Pons (tissue), 1 donor: ENCODE results near the gene MTMR3.
"Not testable (repeated sequence)": the region's sequence is repeated elsewhere in the genome, so short reads cannot be mapped to it uniquely, and the experiment has no call there.

ENCODE experiments used
- DNase-seq: peaks from one replicate; pipeline ENCODE4 v3.0.0-alpha.2; 2016; ENCODE audit warnings: low spot score

Gene MTMR3

DNA sequence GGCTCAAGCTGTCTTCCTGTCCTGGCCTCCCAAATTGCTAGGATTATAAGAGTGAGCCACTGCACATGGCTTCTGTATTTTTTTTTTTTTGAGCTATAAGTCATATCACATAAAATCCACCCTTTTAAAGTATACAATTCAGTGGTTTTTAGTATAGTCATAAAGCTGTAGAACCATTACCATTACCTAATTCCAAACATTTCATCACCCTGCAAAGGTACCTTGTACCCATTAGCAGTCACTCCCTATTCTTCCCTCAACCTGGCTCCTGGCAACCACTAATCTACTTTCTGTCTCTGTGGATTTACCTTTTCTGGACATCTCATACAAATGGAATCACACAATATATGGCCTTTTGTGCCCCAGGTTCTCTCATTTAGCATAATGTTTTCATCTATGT is 84.5 kb downstream of the MTMR3 start:
- no peak for DNase-seq

DNA sequence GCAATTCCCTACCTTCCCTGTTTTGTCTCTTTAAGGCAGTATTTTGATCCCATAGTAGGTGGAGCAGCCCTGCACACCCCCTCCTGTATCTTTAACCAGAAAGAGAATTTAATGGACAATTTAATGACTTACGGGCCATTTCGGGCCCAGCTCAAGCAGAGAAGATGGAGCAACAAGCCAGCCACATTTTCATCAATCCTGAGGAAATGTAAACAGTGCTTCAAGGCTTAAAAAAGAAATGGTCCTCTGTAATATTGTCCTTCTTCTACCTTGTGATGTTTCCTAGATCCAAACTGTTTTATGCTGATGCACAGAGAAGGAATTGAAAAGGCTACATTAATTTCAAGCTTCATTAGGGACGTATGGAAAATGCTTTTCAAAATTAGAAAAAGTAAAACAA is 88.6 kb downstream of the MTMR3 start:
- no peak for DNase-seq

DNA sequence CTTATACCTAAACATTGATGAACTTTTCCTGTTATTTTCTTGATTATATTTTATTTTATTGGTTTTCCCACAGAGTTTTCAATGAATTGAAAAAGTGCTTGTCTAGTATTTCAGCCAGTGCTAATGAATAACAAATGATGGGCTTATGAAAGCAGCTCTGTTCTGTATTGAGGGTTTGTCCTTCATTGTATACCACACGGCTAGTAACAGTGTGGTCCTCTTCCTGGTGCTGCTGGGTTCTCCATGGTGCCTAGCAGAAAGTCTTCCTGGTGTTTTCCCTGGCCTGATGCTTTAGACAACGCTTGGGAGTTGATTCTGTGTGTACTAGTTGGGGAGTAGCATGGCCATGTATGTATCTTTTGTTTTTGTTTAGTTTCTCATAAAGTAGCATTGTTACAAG is 89.1 kb downstream of the MTMR3 start:
- peak; percentile 85 for DNase-seq

DNA sequence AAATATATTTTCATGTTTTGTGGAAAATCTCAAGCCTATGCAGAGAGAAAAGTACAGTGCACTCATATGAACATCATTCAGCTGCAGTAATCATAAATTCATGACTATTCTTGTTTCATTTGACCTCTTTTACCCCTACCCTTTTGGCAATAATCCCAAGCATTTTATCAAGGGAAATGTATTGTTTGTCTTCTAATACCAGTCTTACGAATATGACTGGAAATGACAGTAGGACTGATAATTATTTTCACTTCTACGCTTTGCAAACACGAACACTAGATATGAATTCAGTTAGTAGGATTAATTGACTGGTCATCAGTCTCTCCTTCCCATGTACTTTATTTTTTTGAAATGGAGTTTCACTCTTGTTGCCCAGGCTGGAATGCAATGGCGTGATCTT is 90.3 kb downstream of the MTMR3 start:
- DNase-seq: no peak

DNA sequence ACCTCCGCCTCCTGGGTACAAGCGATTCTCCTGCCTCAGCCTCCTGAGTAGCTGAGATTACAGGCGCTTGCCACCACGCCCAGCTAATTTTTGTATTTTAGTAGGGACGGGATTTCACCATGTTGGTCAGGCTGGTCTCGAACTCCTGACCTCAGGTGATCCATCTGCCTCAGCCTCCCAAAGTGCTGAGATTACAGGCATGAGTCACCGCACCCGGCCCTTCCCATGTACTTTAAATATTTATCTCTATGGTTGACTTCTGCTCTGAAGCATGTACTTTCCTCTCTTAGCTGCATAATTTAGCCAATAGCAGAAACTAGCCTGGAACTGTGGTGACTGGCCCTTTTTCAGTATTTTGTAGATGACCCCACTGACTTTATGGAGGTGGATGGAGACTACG is 90.7 kb downstream of the MTMR3 start:
- not testable (repeated sequence) for DNase-seq

DNA sequence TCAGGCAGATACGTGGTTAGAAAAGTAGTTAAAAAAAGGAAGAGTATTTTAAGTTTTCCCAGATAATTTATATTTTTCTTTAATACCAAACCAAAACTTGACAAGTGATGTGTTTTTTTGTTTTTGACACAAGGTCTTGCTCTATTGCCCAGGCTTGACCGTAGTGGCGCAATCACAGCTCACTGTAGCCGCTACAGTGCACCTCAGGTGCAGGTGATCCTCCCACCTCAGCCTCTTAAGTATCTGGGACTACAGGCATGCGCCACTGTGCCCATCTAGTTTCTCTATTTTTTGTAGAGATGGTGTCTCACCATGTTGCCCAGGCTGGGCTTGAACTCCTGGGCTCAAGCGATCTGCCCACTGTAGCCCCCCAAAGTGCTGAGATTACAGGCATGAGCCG is 92.5 kb downstream of the MTMR3 start:
- no peak for DNase-seq

DNA sequence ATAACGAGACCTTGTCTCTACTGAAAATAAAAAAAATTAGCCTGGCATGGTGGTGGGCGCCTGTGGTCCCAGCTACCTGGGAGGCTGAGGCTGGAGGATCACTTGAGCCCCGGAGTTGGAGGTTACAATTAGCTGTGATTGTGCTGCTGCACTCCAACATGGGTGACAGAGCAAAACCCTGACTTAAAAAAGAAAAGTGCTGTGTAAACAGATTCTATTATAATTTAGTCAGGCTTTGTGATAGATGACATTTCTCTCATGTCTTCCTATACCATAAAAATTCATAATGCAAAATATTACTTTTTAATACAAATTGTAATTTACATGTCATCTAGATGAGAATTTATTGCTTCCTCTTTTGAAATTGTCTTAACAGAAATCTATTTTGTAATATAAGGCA is 94.1 kb downstream of the MTMR3 start:
- DNase-seq: no peak

DNA sequence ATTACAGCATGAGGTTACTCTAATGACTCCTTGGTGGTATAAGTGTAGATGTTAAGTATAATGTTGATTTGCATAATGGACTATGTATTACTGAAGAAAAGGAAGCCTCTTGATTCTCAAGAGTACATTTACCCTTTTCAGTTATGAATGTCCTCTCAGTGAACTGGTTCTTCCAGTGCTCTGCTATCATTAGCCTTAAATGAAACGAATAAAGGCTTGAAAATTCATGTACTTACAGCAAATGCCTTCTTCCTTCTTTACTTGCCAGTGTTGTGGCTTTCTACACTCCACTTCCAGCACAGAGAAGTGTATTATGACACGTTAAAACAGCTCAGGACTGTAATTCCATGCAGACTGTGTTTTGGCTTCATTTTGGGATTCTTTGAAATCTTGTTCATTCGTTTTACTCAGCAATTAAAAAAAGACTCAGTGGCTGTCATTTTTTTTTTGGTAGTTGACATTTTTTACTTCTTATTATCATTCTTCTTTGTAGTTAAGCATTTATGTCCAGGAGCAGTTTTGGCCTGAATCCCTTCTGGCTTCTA is 96.9 kb downstream of the MTMR3 start:
- DNase-seq: no peak

DNA sequence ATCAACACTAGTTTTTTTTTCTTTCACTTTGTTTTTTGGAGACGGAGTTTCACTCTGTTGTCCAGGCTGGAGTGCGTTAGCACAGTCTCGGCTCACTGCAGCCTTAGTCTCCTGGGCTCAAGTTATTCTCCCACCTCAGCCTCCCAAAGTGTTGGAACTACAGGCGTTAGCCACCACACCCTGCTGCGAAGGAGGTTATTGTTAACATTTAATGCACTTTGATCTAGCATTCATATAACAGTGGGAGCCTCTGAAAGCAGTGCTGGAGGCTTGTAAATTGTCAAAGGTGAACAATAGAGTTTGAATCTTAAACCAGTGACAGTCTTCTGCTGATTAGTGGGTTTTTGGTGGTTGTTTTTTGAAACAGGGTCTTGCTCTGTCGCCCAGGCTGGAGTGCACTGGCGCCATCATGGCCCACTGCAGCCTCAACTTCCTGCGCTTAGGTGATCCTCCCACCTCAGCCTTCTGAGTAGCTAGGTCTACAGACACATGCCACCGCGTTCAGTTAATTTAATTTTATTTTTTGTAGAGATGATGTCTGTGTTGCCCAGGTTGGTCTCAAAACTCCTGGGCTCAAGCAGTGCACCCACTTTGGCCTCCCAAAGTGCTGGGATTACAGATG is 100.4 kb downstream of the MTMR3 start:
- DNase-seq: no peak

DNA sequence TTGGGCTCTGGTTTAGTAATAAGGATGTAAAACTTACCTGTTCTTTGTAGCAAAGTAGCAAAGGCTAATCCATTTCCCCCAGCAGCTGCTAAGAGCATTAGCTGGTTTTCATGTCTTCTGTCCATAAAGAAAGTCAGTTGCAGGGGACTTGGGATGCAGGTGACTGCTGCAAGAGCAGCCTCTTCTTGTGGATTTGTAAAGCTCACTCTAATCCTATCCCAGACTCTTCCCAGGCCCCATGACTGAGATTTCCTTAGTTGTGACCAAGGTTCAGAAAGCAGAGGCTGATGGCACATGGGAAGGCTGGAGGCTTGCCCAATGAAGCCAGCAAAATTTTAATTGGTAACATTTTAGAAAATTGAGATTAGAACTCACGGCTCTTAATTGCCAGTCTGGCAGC is 102.9 kb downstream of the MTMR3 start:
- DNase-seq: no peak

DNA sequence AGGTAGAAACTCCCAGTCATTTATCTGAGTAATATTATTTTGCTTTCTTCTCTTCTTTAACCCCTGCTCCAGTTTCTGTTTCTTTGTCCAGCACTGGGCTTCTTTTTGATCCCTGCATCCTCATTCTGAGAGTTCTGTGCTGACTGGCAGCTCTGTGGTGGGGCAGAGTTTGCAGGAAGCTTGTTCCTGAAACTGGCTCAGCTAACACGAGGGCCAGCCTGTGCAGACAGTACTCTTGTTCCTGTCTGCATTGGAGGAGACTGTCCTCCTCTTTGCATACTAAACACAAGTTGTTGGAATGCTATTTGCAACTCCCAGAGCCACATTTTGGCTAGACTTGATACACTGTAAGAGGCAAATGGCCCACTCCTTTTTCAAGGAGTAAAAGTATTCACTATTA is 104.2 kb downstream of the MTMR3 start:
- peak; percentile 61 for DNase-seq

DNA sequence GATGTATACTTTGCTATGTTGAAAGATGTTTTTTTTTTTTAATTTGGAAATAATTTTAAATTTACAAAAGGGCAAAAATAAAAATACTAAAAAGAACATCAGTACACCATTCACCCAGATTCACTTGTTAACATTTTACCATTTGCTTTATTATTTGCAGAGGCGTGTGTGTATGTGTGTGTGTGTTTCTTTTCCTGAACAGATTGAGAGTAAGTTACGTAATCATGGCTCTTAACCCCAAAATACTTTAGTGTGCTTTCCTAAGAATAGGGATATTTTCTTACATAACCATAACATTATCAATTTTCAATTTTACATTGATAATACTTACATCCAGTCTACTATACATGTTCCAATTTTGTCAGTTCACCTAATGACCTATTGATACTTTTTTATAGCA is 105.7 kb downstream of the MTMR3 start:
- no peak for DNase-seq

DNA sequence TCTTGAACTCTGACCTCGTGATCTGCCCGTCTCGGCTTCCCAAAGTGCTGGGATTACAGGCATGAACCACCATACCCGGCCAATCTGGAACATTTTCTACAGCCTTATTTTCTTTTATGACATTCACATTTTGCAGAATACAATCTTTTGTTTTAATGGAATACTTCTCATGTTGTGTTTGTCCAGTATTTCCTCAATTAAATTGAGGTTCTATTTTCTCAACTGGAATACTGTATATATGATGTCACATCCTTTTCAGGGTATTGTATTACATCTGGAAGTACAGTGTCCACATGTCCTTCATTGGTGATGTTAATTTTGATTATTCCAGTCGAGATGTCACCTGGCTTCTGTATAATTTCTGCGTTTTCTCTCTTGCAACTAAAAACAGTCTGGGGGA is 106.5 kb downstream of the MTMR3 start:
- DNase-seq: no peak

DNA sequence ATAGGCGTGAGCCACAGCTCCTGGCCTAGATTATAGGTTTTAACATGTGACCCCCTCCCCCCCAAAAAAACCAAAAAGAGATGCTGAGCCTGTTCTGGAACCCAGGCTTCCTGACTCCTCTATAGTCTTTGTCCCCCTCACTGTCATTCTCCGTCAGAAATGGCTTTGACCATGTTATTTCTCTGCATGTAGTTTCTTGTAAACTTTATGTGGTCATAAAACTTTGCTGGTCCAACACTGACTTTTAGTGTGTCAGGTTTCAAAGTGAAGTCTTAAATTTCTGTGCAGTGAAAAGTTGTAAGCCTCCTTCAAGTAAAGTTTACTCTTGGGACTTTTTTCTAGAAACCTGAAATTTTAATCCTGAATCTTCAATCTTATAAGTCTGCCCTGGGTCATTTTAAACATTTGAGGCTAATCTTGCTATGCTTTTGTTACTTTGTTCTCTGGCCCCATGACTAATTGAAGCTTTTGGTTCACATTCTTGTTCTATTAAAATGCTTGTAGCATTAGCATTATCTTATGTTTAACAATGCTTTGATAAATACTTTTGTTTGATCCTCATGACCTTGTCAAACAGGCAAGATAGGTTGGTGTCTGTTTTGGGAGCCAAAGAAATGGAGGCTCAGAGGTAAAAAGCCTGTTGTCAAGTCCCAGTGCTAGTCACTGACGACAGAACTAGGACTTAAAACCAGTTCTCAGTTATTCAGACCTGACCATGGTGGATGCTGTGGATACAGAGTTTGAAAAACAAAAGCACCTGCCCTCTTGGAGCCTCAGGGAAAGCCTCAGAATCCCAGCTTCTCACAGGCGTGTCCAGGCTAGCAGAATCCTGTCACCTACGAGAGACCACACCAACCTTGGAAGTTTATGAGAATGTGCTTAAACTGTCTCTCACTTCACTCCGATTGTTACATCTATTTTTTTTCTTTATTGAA is 109.6 kb downstream of the MTMR3 start:
- DNase-seq: no peak

DNA sequence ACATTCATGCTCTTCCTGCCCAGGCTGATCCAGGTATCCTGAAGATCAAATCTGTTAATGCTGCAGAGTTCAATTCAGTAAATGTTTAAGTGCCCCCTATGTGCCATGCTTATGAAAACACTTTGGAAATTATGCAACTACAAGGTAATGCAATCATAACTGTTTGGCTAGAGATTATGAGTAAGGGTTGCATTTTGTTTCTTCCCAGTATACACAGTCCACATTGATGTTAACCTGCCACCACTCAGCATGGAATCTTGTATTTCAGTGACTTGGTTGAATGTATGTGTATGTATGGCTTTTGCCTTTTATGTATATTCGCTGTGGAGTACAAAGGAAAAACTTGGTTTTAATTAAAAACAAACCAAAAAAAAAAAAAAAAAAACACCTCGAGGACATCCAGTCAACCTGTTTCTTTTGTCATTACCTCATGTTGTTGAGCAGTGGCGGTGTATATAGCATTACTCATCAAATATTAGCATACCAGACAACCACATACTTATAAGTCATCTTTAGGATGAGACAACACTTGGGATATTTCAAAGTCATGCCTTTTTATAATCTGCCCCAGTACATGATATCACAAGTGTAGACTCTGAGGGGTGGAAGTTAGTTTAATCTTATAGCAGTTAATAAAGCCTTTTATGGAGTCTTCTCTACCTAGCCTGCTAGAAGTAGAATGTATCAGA is 111.2 kb downstream of the MTMR3 start:
- DNase-seq: no peak

DNA sequence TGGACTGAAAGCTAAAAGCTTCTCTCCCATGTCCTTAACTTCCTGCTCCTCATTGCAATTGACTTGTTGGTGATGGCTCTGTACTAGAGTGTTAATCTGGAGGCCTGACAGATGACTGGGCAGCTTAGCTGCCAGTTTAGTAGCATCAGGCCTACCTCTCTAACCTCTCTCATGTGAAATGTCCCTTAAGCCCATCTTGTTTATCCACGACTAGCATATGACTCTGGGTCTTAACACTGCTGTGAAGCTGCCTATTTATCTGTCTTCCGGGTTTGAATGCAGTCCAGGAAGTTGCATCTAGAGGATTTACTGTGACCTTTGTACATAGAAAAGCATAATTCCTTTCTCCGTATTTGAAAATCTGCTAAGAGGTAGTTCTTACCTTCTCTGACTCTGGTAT is 112.0 kb downstream of the MTMR3 start:
- DNase-seq: no peak

DNA sequence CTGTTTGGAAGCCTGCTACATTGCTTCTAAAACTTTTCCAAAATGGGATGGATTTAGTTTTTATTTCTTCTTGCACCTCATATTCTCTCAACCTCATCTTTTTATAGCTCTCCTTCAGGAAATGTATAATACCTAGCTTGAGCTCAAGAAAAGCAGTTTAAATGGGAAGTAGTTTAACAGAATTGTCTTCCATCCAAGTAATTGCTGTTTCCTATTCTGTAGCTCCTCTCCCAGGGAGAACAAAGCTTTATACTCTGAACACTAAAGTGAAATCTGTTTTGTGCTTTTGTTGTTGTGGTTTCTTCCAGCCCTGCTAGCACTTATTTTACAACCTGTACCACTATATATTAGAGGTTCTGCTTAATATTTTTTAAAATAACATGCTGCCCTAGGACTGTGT is 114.1 kb downstream of the MTMR3 start:
- no peak for DNase-seq

DNA sequence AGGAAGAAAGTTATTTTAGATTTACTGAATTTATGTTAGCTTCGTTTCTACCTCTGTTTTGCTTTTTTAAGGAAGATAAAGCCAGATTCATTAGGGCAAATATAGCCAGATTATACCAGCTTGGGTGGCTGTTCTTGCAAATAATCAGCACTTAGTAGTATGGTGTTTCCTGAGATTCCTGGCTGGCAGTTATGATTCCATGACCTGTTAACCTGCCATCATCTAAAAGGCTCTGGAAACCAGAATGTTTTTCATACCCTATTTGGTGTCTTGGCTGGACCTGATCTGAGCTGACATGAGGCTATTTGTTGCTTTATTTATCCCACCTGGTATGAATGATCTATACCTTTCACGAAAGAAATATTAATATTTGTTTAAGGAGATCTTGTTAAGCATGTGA is 114.5 kb downstream of the MTMR3 start:
- no peak for DNase-seq

DNA sequence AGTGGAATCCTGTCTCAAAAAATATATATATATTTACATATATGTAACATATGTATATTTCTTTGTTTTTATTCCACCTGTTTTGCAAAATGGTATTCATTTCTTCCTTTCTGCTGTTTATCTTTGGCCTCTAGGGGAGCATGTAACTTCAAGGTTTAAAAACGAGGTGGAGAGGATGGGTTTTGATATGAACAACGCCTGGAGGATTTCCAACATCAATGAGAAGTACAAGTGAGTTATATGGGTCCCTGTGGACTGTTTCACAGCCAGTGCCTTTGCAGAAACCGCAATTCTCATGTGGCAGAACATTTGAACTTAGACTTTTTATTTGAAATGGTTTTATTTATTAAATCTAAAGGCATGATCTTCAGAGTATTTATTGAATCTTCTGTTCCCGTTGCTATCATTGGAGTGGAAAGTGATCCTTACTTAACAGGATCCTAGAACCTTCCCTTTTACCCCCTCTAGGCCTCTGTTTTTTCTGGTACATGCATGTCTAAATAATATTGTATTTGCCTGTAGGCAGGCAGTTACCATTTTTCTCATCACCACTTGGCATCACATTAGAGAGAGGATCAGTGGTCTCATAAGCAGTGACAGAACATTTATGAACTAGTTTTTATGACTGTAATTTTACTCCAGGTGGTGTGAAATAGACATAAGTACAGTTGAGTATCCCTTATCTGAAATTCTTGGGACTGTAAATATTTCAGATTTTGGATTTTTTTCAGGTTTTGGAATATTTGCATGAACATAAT is 115.8 kb downstream of the MTMR3 start:
- DNase-seq: no peak

DNA sequence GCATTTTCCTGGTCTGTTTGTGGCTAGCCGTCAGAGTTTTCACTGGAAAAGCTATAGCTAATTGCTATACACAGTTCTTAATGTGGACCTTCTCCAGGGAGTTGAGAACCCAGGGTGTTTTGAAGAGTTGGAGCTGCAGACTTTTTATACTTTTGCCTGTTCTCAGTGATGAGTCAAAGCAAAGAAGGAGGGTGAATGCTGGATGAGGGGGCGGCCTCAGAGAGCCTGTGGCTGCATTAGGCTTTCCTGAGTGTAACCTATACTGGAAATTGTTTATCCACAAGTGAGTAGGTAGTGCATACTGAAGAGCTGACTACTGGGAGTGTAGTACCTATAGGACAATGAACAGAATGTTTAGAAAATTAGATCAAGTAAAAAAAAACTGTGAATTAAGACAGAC is 117.6 kb downstream of the MTMR3 start:
- DNase-seq: no peak

DNA sequence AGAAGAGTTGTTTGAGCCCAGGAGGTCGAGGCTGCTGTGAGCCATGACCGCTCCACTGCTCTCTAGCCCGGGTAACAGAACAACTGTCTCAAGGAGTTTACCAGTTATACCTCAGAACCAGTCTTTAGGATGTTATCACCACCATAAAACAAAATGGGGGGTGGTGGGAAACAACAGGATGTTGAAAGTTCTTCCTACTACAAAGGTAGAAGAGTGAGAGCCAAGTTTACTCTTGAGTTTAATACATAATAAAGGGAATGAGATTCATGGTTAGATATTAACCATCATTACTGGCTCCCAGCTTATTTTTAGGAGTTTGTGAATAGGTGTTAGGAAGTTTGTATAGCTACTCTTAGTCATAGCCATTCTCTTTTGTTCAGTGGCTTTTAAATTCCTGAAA is 118.5 kb downstream of the MTMR3 start:
- DNase-seq: no peak

DNA sequence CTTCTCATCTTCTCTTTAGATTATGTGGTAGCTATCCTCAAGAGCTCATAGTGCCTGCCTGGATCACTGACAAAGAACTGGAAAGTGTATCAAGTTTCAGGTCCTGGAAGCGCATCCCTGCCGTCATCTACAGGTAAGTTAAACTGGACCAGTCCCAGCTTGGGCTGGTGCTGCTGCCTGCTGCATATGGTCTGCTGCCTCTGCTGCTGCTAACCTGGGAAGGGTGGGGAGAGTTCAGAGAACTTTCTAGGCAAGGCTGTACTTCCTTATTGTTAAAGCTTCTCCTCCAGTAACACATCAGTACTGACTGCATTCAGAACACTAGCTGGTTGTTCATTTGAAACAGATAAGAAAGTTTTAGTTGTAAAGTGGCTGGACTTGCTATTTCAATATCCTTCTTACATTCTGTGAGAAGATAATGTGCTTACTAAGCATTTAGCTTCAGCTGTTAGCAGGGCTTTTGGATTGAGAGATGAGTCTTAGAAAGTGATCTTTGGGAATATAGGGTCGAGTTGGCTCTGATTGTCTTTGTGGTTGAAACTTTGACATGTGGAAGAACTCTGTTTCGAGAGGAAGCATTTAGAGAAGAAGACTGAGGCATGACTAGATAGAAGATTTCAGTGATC is 120.0 kb downstream of the MTMR3 start:
- DNase-seq: no peak
